ENCODE results near the gene ZNF613. TPM values are rescaled to one million over a fixed set of nuclear protein-coding genes. Genes with fewer than 3 reads are reported as not detected.
"Not testable (repeated sequence)": the region's sequence is repeated elsewhere in the genome, so short reads cannot be mapped to it uniquely, and the experiment has no call there.

Gene ZNF613
- total RNA-seq, 1 donor from 2014 or later, result 6.5 TPM

DNA sequence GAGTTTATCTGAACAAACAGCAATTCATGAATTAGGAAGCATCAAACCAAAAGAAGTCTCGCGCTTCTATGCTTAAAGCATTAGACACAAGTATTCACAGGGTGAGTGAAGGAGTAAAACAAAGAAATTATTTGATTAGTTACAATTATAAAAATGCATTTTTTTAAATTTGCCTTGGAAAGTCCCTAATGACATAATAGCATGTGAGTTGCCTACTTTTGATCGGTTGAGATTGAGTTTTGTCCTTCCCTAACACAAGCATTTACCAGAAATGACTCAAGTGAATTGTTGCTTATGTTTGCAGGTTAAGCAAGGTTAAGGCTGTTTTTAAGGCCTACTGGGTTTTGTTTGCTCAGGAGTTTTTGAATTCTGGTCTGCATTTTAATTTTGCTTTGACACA is 22.1 kb upstream of the ZNF613 start:
- Mint-ChIP-seq H3K9me3 (ENCODE audit: low read depth) (peaks cover 49% of the 10 kb centered on the region), H3K4me1 (ENCODE audit: low read depth) (peaks cover 19% of the 10 kb centered on the region)
- TF ChIP-seq, protein P1, sequence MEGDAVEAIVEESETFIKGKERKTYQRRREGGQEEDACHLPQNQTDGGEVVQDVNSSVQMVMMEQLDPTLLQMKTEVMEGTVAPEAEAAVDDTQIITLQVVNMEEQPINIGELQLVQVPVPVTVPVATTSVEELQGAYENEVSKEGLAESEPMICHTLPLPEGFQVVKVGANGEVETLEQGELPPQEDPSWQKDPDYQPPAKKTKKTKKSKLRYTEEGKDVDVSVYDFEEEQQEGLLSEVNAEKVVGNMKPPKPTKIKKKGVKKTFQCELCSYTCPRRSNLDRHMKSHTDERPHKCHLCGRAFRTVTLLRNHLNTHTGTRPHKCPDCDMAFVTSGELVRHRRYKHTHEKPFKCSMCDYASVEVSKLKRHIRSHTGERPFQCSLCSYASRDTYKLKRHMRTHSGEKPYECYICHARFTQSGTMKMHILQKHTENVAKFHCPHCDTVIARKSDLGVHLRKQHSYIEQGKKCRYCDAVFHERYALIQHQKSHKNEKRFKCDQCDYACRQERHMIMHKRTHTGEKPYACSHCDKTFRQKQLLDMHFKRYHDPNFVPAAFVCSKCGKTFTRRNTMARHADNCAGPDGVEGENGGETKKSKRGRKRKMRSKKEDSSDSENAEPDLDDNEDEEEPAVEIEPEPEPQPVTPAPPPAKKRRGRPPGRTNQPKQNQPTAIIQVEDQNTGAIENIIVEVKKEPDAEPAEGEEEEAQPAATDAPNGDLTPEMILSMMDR (IDR thresholded peaks at IDR 0.05), result no peak

DNA sequence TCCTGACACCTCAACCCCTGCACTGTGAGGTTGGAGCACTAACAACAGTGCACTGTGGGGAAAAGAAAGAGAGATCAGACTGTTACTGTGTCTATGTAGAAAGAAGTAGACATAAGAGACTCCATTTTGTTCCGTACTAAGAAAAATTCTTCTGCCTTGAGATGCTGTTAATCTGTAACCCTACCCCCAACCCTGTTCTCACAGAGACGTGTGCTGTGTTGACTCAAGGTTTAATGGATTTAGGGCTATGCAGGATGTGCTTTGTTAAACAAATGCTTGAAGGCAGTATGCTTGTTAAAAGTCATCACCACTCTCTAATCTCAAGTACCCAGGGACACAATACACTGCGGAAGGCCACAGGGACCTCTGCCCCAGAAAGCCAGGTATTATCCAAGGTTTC is 21.6 kb upstream of the ZNF613 start:
- not testable (repeated sequence) for H3K4me3 Mint-ChIP-seq (ENCODE audit: unreplicated experiment); DNase-seq (ENCODE audit: low spot score); H3K27ac Mint-ChIP-seq (ENCODE audit: unreplicated experiment); H3K27me3 Mint-ChIP-seq (ENCODE audit: low read depth)
- H3K9me3 Mint-ChIP-seq (ENCODE audit: low read depth), result peaks cover 47% of the 10 kb centered on the region
- H3K36me3 Mint-ChIP-seq (ENCODE audit: low read depth), result peaks cover 15% of the 10 kb centered on the region
- H3K4me1 Mint-ChIP-seq (ENCODE audit: low read depth), result peaks cover 19% of the 10 kb centered on the region

More for the DNA sequence above, 22.1 kb upstream of the ZNF613 start:
- H3K36me3 Mint-ChIP-seq (ENCODE audit: low read depth), result peaks cover 18% of the 10 kb centered on the region
- peak overlapping the region; percentile 99 for H3K4me3 Mint-ChIP-seq (ENCODE audit: unreplicated experiment)
- no peak for DNase-seq (ENCODE audit: low spot score)
- peak overlapping the region; percentile 97 for H3K27ac Mint-ChIP-seq (ENCODE audit: unreplicated experiment)
- peaks cover 5% of the 10 kb centered on the region for H3K27me3 Mint-ChIP-seq (ENCODE audit: low read depth)

DNA sequence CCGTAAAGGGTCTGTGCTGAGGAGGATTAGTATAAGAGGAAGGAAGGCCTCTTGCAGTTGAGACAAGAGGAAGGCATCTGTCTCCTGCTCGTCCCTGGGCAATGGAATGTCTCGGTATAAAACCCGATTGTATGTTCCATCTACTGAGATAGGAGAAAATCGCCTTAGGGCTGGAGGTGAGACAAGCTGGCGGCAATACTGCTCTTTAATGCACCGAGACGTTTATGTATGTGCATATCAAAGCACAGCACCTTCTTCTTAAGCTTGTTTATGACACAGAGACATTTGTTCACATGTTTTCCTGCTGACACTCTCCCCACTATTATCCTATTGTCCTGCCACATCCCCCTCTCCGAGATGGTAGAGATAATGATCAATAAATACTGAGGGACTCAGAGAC is 21.2 kb upstream of the ZNF613 start:
- peaks cover 11% of the 10 kb centered on the region for H3K36me3 Mint-ChIP-seq (ENCODE audit: low read depth)
- H3K27me3 Mint-ChIP-seq (ENCODE audit: low read depth); H3K27ac Mint-ChIP-seq (ENCODE audit: unreplicated experiment); H3K4me3 Mint-ChIP-seq (ENCODE audit: unreplicated experiment); DNase-seq (ENCODE audit: low spot score): not testable (repeated sequence)
- H3K4me1 Mint-ChIP-seq (ENCODE audit: low read depth), result peaks cover 19% of the 10 kb centered on the region
- peaks cover 44% of the 10 kb centered on the region for H3K9me3 Mint-ChIP-seq (ENCODE audit: low read depth)

DNA sequence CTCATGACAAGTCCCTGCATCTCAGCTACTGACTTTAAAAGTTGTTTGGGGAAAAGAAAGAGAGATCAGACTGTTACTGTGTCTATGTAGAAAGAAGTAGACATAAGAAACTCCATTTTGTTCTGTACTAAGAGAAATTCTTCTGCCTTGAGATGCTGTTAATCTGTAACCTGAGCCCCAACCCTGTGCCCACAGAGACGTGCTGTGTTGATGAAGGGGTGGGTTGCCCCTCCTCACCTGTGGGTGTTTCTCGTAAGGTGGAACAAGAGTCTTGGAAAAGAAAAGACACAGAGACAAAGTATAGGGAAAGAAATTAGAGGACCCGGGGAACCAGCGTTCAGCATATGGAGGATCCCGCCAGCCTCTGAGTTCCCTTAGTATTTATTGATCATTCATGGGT is 19.3 kb upstream of the ZNF613 start:
- not testable (repeated sequence) for H3K36me3 Mint-ChIP-seq (ENCODE audit: low read depth); H3K27ac Mint-ChIP-seq (ENCODE audit: unreplicated experiment); DNase-seq (ENCODE audit: low spot score); H3K27me3 Mint-ChIP-seq (ENCODE audit: low read depth); H3K4me3 Mint-ChIP-seq (ENCODE audit: unreplicated experiment)
- peaks cover 46% of the 10 kb centered on the region for H3K9me3 Mint-ChIP-seq (ENCODE audit: low read depth)
- peaks cover 14% of the 10 kb centered on the region for H3K4me1 Mint-ChIP-seq (ENCODE audit: low read depth)

DNA sequence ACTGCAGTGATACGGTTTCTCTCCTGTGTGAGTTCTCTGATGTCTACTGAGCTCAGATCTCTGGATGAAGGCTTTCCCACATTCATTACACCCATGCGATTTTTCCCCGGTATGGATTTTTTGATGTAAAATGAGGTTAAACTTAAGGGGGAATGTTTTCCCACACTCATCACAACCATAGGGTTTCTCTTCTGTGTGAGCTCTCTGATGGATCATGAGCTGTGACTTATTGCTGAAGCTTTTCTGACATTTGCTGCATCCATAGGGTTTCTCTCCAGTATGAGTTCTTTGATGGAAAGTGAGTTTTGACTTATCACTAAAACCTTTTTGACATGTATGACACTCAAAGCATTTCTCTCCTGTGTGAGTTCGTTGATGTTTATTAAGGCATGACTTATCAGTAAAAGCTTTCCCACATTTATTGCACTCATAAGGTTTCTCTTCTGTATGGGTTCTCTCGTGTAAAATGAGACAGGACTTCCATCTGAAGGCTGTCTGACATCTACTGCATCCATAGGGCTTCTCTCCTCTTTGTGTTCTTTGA is 11.9 kb upstream of the ZNF613 start:
- no peaks in the 10 kb centered on the region for H3K27me3 Mint-ChIP-seq (ENCODE audit: low read depth)

DNA sequence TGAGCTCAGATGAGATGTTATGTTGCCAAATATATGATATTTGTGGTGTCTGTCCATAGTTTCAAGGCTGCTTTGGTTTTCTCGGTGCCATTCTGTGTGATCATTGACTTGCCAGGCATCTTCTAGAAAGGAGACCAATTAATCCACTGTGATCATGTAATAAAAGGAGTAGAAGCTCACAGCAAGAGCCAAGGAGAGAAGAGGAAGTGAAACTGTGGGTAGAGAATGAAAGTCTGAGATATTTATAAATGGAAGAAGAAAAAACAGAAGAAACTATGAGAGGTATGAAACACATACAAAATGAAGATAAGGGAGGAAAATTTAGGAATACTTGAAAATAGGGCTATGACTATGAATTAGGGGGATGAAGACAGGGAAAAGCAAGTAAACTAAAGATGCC is 11.1 kb upstream of the ZNF613 start:
- Mint-ChIP-seq H3K4me1 (ENCODE audit: low read depth) (no peaks in the 10 kb centered on the region), H3K27me3 (ENCODE audit: low read depth) (no peaks in the 10 kb centered on the region), H3K4me3 (ENCODE audit: unreplicated experiment) (no peak overlapping the region), H3K9me3 (ENCODE audit: low read depth) (peaks cover 74% of the 10 kb centered on the region), H3K27ac (ENCODE audit: unreplicated experiment) (no peak overlapping the region), H3K36me3 (ENCODE audit: low read depth) (peaks cover 14% of the 10 kb centered on the region)
- no peak for DNase-seq (ENCODE audit: low spot score)
- TF ChIP-seq, protein P1 (IDR thresholded peaks at IDR 0.05), result no peak

More for the DNA sequence above, 11.9 kb upstream of the ZNF613 start:
- H3K4me3 Mint-ChIP-seq (ENCODE audit: unreplicated experiment), result no peak overlapping the region
- no peaks in the 10 kb centered on the region for H3K4me1 Mint-ChIP-seq (ENCODE audit: low read depth)
- no peak overlapping the region for H3K27ac Mint-ChIP-seq (ENCODE audit: unreplicated experiment)
- DNase-seq (ENCODE audit: low spot score), result no peak
- H3K9me3 Mint-ChIP-seq (ENCODE audit: low read depth), result peaks cover 71% of the 10 kb centered on the region
- TF ChIP-seq, protein P1 (IDR thresholded peaks at IDR 0.05), result no peak
- H3K36me3 Mint-ChIP-seq (ENCODE audit: low read depth), result peaks cover 12% of the 10 kb centered on the region

DNA sequence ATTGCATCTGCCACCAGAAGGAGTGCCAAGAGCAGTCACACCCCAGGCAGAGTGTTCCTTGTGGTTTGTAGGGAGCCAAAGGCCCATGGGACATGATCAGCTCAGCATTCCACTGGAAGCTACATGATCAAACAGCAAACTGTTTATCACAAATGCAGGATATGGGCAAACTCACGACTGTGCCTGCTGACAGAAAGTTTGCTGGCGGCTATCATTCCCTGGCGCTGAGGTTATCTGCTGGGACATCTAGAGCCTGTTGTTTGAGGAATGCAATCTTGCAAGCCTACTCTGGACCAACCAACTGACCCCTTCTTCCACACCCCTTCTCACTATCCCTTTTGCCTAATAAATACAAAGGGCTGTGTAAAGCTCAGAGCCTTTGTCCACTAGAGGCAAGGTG is 7.7 kb upstream of the ZNF613 start:
- no peaks in the 10 kb centered on the region for H3K27me3 Mint-ChIP-seq (ENCODE audit: low read depth)
- H3K9me3 Mint-ChIP-seq (ENCODE audit: low read depth), result peaks cover 79% of the 10 kb centered on the region
- no peak for DNase-seq (ENCODE audit: low spot score)
- TF ChIP-seq, protein P1 (IDR thresholded peaks at IDR 0.05), result no peak
- peaks cover 20% of the 10 kb centered on the region for H3K36me3 Mint-ChIP-seq (ENCODE audit: low read depth)
- H3K4me3 Mint-ChIP-seq (ENCODE audit: unreplicated experiment), result no peak overlapping the region
- H3K27ac Mint-ChIP-seq (ENCODE audit: unreplicated experiment), result no peak overlapping the region
- H3K4me1 Mint-ChIP-seq (ENCODE audit: low read depth), result no peaks in the 10 kb centered on the region
